GM18520 (cell line): ENCODE measurements around the gene BMP6.

Source experiments
- ATAC-seq: cut with Tn5 transposase; IDR thresholded peaks from one replicate; pipeline ENCODE4 v1.9.1; 2021; ENCODE audit not compliant: unreplicated experiment

Gene BMP6

DNA sequence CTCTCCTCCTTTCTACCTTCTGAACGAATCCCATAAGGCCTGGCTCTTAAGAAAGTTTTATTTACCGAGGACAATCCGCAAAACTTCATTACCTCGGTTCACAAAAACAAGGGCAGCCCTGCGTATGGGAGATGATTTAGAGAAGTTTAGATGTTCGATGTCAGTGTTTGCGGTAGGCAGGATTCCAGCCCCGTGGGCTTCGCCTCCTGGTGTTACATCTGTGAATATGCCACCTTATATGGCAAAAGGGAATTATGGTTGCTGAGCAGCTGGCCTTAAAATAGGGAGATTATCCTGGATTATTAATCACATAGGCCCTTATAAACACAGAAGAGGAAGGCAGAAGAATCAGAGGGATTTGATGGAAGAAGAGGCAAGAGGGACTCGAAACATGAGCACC, 21.1 kb downstream of the BMP6 start:
- no peak for ATAC-seq

DNA sequence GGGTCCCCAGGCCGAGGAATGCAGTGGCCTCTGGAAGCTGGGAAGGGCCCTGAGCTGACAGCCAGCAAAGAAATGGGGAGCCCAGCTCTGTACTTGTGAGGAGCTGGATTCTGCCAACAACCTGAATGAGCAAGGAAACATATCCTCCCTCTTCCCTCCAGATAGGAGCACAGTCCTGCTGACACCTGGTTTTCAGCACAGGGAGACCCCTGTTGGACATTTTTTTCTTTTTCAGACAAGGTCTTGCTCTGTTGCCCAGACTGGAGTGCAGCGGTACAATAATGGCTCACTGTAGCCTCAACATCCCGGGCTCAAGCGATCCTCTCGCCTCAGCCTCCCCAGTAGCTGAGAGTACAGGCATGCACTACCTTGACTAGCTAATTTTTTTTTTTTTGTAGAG, 21.5 kb downstream of the BMP6 start:
- no peak for ATAC-seq

DNA sequence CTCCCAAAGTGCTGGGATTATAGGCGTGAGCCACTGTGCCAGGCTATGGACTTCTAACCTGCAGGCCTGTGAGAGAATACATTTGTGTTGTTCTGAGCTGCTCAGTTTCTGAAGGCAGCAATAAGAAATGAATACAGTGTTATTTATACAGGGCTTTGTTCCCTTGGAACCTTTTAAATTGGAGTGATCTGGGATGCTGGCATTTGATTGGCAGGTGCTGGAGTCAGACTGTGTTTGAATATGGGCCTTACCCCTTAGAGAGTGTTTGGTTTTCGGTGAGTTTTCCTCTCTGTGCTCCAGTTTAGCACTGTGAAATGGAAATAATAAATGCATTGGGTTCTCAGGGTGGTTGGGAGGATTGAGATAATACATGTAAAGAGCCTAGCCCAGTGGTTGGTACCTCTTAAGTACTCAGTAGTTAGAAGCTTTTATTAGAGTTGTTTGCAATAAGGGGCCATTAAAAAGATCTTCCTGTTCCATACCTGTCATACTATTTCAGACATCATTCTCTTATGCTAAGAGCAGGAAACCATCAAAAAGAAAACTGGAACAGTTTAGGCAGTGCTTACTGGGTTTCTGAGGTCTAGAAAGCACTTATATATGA, 22.1 kb downstream of the BMP6 start:
- no peak for ATAC-seq

GRCh38 chr6:7749478-7749877, 23.6 kb downstream of the BMP6 start:
- no peak for ATAC-seq

- no peak for ATAC-seq
Observed at GRCh38 chr6:7750197-7750596, 24.3 kb downstream of the BMP6 start.

GRCh38 chr6:7758456-7758855, 32.6 kb downstream of the BMP6 start:
- no peak for ATAC-seq

DNA sequence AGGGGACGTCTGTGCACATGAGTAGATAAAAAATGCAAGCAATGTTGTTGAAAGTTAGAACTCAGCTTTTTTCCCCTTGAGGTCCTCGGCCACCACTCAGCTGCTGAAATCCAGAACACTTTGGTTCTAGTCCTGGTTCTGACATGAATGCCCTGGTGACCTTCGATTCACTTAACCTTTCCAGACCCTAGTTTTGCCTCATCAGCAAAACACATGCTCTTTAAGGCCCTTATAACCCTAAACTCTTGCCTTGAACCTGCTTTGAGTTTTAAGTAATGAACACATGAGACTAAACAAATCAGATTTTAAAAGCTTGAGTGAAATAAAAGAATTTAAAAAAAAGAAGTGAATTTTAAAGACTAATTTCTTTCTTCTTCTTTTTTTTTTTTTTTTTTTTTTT, 33.4 kb downstream of the BMP6 start:
- ATAC-seq, result no peak

GRCh38 chr6:7761051-7761450, 35.2 kb downstream of the BMP6 start:
- no peak for ATAC-seq

DNA sequence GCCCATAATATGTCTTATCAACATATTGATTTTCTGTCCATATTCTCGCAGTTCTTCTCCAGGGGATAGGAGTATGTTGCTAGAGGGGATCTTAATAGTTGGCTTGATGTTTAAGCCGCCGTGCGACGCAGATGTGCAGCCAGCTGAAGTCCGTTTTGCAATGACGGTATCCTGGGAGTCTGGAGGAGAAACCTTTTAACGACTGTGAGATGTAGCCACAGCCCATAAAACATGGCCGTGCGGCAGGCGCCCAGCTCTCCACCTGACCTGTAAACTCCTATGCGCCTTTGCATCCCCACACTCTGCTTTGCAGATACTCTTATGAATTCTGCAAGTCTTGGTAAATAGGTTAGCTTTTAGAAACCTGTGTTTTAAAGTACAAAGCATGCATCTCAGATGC, 36.9 kb downstream of the BMP6 start:
- ATAC-seq, result no peak

DNA sequence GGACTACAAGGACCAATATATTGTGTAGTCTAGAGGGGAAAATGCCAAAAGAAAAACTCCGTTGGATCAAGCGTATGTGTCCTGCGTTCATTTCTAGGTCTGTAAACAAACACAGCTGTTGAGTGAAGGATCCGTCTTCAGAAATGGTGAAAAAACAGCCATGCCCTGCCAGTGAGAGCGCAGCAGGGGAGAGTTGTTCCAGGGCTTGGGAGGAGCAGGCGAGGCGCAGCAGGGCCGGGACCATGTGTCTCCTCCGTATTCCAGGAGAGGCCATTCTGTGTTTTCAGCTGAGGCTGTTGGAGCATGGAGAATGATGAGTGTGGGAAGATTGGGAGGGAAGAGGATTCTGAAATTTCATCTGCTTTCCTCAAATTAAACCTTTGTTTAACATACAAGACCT, 38.0 kb downstream of the BMP6 start:
- no peak for ATAC-seq

DNA sequence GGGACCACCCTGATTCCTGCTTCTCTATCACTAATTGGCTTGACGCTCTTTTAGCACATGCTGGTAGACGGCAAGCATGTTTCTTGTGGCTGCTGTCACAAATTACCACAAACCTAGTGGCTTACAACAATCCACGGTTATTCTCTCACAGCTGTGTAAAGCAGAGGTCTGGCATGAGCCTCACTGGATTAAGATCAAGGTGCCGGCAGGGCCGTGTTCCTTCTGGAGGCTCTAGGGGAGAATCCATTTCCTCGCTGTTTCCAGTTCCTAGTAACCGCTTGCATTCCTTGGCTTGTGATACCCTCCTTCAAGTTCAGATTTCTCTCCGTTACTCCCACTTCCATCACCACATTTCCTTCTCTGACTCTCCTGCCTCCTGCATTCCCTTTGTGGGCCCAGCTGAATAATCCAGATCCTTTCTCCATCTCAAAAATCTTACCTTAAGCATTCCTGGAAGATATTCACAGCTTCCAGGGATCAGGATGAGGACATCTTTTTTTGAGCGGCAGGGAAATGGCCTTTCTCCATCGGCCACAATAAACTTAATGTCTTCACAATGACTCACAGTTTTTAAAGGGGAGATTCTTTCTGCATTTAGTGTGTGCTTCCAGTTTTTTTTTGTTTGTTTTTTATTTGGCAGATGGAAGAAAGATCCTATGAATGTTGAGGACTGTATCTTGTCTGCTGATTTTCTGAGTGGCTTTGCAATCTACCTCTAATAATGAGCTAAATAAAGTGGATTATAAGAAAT, 39.9 kb downstream of the BMP6 start:
- ATAC-seq, result no peak

- ATAC-seq, result no peak
Observed at GRCh38 chr6:7769702-7770101, 43.8 kb downstream of the BMP6 start.

- ATAC-seq, result no peak
Observed at GRCh38 chr6:7770111-7770510, 44.2 kb downstream of the BMP6 start.

DNA sequence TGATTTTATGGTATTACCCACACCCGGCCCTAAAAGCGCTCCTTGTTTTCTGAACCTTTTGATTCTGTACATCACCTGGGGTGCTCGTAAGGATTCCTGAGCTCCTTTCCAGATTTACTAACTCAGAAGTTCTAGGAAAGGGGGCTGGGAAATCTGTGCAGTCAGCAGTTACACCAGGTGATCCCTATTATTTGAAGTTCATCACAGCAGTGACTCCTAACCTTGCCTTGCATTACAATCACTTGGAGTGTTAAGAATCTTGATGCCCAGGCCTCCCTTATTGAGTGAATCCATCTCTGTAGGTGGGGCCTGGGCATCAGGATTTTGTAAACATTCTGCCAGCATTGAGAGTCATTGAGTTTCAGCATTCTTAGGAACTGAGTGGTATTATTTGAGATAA, 44.7 kb downstream of the BMP6 start:
- ATAC-seq, result no peak

DNA sequence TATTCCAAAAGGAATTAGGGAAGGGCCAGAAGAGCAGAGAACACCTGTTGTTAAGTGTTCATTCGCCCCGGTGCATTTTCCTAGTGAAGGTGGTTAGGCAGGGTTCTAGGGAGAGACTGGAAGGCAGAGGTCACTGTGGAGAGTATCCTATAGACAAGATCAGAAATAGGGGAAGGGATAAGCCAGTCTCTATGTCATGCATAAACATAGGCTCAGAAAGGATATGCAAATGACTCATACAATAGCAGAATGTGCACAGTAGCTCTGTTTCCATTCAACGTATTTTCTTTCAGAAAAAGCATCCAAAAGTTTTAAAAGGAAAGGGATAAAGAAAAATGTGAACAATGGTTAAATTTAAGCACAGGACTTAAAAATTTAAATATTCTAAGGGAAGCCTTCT, 47.4 kb downstream of the BMP6 start:
- no peak for ATAC-seq

- ATAC-seq, result no peak
Observed at GRCh38 chr6:7773914-7774313, 48.0 kb downstream of the BMP6 start.

DNA sequence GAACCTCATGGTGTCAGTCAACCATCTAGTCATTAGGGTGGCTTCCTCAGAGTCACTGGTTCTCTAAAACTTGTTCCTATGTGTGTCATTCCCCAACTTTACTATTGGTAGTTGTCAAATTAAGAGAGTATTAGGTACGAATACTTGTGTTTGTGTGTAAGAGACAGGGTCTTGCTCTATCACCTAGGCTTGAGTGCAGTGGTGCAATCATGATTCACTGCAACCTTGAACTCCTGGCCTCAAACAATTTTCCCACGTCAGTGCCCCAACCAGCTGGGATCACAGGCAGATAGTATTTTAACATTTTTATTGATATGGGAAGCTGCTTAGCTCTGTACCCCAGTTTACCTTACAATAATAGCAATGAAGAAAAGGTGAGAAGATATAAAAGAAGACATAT, 50.6 kb downstream of the BMP6 start:
- no peak for ATAC-seq

GRCh38 chr6:7777074-7777473, 51.2 kb downstream of the BMP6 start:
- no peak for ATAC-seq

GRCh38 chr6:7781240-7781639, 55.3 kb downstream of the BMP6 start:
- no peak for ATAC-seq

- ATAC-seq, result no peak
Observed at GRCh38 chr6:7784248-7784647, 58.3 kb downstream of the BMP6 start.

DNA sequence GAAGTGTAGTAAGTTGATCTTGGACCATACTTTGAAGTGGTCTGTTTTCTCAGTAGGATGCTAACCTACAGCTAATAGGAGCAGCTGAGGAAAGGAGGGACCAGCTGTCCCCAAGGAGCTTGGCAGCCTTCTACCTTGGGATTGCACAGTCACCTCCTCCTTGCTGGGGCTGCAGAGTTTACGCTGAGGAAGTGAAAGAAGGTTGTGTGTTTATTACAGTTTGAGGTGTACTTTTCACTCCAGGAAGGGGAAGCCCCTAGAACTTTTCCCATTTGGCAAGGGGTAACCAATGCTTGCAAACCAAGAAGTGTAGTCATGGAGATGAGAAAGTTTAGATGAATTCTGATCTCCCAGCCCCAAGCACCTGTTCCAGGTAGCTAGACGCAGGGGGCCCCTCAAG, 58.8 kb downstream of the BMP6 start:
- peak; percentile 53 for ATAC-seq

DNA sequence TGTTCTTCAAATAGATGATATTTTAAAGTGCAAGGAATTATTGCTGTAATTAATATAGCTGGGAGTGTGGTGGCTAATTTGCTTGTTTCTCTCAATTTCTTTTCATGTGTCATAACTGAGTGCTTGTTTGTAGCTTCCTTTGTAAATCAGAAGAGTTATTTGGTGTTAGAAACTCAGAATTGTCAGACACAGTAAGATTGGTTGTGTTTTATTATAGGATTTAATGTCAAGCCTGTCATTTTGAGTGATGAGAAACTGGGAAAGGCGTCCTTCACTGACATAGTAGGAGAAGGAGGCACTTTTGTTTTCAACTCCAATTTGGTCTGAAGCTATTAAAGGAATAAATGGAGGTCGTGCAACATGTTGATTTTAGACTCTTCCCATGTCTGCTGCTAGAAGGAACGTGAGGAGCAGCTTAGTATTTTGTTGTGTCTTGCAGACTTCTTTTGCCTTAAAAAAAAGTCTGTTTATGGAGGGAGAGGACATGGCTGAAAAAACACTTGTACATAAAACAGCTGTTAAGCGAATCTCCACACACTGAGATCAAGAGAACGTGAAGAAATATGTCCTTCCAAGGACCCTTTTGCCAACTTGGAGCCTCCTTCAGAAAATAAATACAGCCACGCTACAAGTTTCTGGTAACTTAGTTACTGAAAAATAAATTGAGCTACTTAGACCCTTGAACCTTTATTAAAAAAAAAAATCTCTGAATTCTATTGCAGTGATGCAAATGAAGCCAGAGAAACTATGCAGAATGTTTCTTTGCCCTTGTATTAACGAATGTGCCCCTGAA, 59.5 kb downstream of the BMP6 start:
- ATAC-seq, result no peak
